ENCODE results near the gene MORN1.
A peak's percentile ranks its signal among the peaks of the same experiment; 100 is the strongest.

Gene MORN1

DNA sequence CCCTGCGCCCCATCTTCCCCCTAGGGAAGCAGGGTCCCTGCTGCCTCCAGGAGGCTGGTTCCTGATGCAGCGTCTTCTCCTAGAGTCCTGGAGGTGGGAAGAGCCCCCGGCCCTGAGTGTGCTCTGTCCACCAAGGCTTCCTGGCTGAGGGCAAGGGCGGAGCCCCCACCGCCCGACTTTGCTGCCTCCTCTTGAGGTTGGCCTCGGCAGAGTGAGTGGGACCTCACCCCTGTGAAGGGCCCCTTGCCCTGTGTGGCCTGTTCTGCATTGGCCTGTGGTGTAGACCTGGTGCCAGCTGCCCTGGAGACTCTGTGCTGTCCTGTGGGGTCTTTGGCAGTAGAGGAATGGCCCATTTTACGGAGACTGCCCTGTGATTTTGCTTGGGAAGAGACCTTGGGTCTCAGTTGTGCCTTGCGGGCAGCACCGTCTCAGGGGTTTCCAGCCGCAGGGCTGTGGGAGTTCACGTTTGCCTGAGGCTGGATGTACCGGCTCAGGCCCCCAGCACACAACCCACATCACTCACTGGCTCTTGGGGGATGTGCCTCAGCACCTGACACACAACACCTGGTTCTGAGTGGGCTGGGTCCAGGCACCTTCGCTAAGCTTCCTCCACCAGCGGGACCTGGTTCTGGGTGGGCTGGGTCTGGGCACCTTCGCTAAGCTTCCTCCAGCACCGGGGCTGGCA is 89.6 kb downstream of the MORN1 start:
- H3K4me3 ChIP-seq (ENCODE audit: low read depth, low read length), result no peak overlapping the region
- TF ChIP-seq, protein P1, sequence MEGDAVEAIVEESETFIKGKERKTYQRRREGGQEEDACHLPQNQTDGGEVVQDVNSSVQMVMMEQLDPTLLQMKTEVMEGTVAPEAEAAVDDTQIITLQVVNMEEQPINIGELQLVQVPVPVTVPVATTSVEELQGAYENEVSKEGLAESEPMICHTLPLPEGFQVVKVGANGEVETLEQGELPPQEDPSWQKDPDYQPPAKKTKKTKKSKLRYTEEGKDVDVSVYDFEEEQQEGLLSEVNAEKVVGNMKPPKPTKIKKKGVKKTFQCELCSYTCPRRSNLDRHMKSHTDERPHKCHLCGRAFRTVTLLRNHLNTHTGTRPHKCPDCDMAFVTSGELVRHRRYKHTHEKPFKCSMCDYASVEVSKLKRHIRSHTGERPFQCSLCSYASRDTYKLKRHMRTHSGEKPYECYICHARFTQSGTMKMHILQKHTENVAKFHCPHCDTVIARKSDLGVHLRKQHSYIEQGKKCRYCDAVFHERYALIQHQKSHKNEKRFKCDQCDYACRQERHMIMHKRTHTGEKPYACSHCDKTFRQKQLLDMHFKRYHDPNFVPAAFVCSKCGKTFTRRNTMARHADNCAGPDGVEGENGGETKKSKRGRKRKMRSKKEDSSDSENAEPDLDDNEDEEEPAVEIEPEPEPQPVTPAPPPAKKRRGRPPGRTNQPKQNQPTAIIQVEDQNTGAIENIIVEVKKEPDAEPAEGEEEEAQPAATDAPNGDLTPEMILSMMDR (conservative IDR thresholded peaks at IDR 0.05; ENCODE audit: low read depth, low read length), result no peak
- no peak for DNase-seq (ENCODE audit: low read depth)

DNA sequence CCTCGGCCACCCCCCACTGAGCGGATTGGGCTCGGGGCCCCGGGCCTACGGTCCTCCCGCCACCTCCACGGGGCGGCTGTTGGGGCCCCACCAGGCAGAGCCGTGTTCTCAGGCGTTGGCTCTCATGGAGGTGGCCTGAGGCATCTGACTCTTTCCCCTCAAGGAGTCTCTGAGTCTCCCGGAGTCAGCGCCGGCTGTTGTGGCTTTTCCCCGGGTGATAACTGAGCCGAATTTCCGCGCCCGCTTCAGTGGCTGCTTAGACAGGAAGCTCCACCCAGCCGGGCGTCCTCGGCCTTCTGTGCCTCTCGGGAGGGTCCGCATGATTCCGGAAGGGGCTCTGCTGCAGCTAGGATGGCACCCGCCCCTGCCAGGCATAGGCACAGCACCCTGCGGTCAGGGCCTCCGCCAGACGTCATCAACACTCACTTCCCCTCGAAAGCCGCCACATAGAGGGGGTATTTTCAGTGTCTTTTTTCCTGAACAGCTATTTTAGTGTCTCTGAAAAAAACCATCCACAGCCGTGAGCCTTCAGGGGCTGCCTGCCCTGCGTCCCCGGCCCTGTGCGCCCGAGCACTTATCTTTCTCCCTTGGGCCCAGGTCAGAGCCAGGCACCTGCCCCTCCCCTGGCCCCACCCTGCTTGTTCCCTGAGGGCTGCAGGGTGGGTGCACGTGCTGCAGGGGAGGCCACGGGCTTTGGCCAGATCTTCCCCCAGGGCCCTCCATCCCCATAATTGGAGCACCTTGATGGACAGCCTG is 90.3 kb downstream of the MORN1 start:
- TF ChIP-seq, protein P1 (conservative IDR thresholded peaks at IDR 0.05; ENCODE audit: low read depth, low read length), result no peak
- peak; percentile 64 for DNase-seq (ENCODE audit: low read depth)
- H3K4me3 ChIP-seq (ENCODE audit: low read depth, low read length), result peak overlapping the region; percentile 39

- no peak for DNase-seq (ENCODE audit: low read depth)
- TF ChIP-seq, protein P1 (conservative IDR thresholded peaks at IDR 0.05; ENCODE audit: low read depth, low read length), result no peak
- H3K4me3 ChIP-seq (ENCODE audit: low read depth, low read length), result no peak overlapping the region
Measured at GRCh38 chr1:2300004-2300771, 91.2 kb downstream of the MORN1 start.

DNA sequence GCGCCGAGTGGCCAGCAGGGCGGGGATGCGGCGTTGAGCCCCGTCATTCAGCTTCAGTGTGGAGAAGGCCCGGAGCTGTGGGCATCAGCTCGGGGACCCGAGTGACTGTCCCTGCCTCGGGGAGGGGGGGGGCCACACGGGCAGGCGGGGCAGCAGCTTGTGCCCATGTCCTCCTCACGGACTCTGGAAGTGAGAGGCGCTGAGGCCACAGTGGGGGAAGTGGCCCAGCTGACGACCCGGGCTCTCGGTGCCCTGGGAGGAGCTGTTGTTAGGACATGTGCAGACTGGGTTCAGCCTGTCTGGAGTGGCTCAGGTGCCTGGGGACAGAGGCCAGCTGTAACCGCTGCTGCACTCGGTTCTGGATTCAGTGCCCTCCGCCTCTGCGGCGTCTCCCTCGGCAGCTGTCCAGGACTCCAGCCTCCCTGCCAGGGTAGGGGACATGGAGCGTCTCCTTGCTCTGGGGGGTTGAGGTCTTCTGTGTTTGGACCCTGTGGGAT is 92.2 kb downstream of the MORN1 start:
- no peak for DNase-seq (ENCODE audit: low read depth)
- TF ChIP-seq, protein P1 (conservative IDR thresholded peaks at IDR 0.05; ENCODE audit: low read depth, low read length), result no peak
- no peak overlapping the region for H3K4me3 ChIP-seq (ENCODE audit: low read depth, low read length)

DNA sequence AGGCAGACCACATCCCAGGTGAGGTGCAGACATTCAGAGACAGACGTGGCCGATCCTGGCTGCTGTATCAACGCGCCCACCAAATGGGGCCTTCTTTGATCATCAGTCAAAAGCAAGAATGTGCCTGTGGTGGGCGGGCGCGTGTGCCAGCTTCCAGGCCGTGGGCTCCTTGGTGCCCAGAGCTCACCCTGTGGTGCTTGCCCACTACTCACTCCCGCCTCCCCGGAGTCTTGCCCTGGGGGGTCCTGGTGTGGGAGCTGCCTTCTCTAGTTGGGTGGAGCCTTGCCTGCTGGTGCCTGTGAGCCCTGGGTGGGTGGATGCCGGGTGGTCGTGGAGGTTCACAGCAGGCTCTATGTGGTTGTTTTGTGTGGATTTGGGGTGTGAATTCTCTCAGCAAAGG is 92.7 kb downstream of the MORN1 start:
- TF ChIP-seq, protein P1 (conservative IDR thresholded peaks at IDR 0.05; ENCODE audit: low read depth, low read length), result no peak
- H3K4me3 ChIP-seq (ENCODE audit: low read depth, low read length), result no peak overlapping the region
- no peak for DNase-seq (ENCODE audit: low read depth)

DNA sequence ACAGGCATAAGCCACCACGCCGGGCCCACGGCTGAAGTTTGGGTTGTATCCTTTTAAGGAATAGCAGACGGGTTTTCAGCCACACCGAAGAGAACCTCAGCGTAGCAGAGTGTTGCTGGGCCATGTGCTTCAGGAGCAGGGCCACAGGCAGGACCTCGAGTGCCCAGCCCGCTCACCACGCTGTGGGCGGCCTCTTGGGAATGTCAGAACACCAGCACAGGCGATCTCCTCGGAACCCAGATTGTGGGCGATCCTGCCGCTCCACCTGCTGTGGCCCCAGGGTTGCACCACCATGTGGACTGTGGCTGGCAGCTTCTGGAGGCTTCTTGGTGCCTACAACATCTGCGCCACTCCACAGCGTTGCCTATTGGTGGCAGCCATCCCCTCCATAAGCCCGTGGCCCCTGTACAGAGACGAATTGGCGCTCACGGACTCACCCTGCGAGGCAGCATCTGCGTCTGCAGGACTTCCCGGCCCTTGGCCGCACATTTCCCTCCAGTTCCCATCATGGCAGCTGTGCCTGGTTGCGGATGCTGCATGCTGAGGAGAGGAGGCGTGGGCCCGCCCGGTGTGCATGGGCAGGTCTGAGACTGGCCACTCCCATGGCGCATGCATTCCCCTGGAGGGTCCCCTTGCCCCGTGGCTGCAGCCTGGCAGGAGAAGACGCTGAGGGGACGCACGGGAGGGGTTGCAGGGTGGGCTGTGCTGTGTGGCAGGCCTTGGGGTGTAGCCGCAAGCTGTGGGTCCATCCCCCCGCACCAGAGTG is 93.9 kb downstream of the MORN1 start:
- TF ChIP-seq, protein P1 (conservative IDR thresholded peaks at IDR 0.05; ENCODE audit: low read depth, low read length), result no peak
- DNase-seq (ENCODE audit: low read depth), result no peak
- H3K4me3 ChIP-seq (ENCODE audit: low read depth, low read length), result no peak overlapping the region

Data from choroid plexus epithelial cell (primary cell).